NCI-H2029 treated with DMSO at 0.1 percent for 48 hours (cell line): Measurements from ENCODE around the gene RET.
"Not testable (repeated sequence)": the region's sequence is repeated elsewhere in the genome, so short reads cannot be mapped to it uniquely, and the experiment has no call there.

Source experiments
- DNase-seq: peaks from one replicate; lab custom pipeline; 2025; lab: John Stamatoyannopoulos, UW

The RET gene

GRCh38 chr10:43136432-43136831 is 59.6 kb downstream of the RET start:
- DNase-seq = no peak

DNA sequence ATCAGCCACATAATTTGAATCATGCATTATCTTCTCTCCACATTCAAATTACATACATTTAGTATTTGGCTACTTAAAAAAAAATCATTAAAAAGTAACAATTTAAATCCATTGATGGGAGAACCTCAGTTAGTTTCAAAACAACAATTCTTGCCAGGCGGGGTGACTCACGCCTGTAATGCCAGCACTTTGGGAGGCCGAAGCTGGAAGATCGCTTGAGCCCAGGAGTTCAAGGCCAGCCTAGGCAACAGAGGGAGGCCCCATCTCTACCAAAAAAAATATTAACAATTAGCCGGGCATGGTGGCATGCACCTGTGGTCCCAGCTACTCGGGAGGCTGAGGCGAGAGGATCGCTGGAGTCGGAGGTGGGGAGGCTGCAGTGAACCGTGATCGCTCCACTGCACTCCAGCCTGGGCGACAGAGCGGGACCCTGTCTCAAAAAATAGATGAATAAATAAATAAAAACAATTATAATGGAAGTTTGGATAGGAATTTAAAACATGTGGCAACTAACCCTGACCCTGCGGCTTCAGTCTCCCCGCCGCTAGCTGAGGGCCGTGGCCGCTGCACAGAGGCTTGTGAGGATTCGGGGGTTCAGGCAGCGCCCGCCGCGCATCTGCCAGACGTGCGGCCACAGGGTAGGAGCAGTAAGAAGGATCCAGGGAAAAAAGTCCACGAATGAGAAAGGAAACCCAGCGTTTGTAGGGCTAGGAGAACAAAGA is 60.3 kb downstream of the RET start:
- no peak for DNase-seq

DNA sequence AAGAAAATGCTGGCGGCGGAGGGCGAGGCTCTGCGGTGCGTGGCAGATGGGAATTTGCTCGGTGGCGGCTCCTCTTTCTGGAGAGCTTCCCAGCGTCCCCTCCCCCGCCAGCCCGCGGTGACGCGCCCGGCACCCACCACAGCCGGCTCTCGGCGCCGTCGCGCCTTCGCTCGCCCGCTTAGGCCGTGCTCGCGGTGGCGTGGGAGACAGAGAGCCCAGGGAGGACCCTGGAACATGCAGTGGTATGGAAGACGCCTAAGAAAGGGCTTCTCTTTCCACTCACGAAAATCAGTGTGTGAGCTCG is 60.8 kb downstream of the RET start:
- DNase-seq = no peak

GRCh38 chr10:43138021-43138756 is 61.3 kb downstream of the RET start, which contains the start of gene CSGALNACT2:
Gene CSGALNACT2, plus strand, starts transcription at chr10:43138445. Its CDS starts 16,705 bp downstream, at chr10:43155150.
- peak; percentile 32 for DNase-seq

GRCh38 chr10:43138757-43139241 is 61.9 kb downstream of the RET start:
- DNase-seq = no peak

GRCh38 chr10:43141421-43141820 is 64.6 kb downstream of the RET start:
- DNase-seq = no peak

GRCh38 chr10:43145311-43145710 is 68.4 kb downstream of the RET start:
- no peak for DNase-seq

DNA sequence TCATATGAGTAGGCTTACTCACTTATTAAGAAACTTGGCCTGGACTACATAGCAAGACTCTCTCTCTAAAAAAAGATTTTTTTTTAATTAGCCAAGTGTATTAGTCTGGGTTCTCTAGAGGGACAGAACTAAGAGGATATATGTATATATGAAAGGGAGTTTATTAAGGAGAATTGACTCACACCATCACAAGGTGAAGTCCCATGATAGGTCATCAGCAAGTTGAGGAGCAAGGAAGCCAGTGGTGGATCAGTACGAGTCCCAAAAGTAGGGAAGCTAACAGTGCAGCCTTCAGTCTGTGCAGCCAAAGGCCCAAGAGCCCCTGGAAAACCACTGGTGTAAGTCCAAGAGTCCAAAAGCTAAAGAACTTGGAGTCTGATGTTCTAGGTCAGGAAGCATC is 69.1 kb downstream of the RET start:
- not testable (repeated sequence) for DNase-seq

DNA sequence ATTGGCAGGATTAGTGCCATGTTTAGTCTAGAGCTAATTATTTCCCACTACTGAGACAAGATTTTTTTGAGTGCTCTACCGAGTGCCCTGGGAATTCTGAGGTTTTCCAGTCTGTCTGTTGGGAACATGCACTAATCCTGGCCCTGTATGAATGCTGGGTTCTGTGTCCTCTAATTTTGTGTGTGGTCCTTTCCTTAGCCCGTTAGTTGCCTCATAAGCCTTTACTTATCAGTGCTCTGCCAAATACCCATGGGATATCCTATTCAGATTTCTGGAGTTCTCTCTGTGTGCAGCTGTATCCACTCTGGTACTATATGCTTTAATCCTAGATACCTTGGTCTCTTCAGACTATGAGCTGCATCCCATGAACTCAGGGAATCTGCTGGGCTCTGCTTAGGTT is 74.5 kb downstream of the RET start:
- no peak for DNase-seq

DNA sequence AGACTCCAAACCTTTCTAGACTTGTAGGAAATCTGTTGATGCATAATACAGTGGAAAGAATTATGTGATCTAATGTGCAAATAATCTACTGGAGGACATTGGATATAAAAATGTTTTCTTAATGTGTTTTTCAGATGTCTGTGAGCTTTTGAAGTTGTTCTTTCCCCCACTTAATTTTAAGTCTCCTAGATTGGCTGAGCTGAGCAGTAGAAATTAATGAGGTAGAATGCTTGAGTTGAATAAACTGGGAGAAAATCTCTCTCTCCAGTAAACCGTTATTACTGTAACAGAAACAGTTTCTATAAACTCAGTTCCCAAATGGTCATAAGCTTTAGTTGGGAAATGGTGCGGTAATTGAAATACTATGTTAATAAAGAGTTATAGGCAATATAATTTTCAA is 77.0 kb downstream of the RET start:
- DNase-seq = no peak

GRCh38 chr10:43155221-43155620 is 78.4 kb downstream of the RET start:
- no peak for DNase-seq

DNA sequence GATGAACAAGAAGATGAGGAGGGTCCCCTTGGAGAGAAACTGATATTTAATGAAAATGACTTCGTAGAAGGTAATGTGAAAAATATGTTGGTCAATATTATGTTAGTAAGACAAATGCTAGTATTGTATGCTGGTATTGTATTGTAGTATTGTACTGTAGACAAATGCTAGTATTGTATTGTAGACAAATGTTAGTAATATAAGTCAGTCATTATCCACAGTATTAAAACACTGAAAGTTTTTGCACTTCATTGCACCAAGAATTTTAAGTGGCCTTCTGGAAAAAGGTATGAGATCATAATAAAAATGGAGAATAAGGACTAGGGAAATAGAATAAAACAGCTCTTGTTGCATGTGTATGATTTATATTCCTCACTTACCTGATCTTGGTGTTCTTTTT is 78.9 kb downstream of the RET start:
- DNase-seq = no peak

DNA sequence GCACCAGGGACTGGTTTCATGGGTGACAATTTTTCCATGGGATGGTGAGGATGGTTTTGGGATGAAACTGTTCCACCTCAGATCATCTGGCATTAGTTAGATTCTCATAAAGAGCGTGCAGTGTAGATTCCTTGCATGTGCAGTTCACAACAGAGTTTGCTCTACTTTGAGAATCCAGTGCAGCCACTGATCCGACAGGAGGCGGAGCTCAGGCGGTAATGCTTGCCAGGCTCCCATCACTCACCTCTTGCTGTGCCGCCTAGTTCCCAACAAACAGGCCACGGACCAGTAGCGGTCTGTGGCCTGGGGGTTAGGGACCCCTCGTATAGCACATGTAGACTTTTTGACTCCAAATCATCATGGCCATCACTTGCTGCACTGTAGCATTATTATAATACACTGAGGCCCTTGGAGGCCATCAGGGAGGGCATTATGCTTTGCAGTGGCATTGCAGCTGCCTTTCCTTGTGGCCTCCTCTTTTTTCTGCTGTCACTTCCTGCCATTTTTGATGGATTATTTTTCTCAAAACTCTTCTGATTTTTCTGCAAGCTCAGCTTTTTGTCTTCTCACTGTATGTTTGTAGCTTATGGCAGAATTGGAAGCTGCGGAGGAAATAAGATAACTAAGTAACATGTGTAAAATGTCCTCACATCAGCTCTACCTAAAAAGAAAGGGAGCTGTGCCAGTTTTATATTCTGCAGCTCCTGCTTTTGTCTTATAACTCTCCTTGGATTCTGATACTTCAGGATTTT is 79.9 kb downstream of the RET start:
- DNase-seq = no peak

GRCh38 chr10:43158636-43159035 is 81.8 kb downstream of the RET start:
- no peak for DNase-seq

GRCh38 chr10:43160046-43160920 is 83.4 kb downstream of the RET start:
- DNase-seq = no peak

- no peak for DNase-seq
These were observed 84.0 kb downstream of the RET start for GRCh38 chr10:43160921-43161255.

DNA sequence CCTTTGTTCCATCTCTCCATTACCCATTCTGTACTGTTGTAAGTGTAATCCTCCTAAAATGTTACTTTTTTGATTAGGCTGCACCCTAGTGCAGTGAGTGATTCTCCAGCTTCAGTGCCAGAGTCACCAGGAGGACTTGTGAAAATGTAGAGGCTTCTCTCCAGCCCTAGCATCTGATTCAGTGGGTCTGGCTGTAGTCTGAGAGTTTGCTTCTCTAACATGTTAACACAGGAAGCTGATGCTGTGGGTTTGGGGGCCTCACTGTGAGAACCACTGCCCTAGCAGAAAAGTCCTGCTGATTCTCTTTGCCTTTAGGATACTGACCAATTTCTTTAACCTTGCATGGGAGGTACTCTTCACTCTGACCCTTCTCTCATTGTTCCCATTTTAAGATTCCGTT is 85.7 kb downstream of the RET start:
- DNase-seq = no peak

DNA sequence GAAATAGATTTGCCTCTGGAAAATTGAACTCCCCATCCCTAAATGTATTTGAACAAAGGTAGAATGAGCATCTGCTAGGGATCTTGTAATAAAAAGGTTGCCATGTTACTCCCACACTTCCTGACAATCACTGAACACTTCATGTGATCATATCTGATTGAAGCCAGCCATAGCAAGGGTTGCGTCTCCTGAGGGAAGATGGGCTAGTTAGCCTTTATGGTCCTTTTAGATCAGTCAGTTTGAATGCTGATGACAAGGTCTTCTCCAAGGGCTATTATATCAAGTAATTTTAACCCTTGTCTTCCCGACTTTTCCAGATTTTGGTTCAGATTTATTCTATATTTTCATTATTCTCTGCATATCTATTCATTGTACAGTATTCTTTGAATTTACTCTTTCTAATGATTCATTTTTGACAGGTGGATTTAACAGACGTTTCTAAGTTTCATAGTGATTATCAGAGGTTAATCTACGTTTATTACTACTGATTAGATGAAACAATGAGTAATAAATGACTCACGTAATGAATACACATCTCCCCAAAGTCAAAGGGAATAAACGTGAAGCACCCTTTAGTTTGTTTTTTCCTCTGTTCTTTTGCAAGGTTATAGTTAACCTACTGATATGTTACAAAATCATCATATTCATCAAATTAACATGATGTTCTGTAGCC is 89.5 kb downstream of the RET start:
- DNase-seq = no peak

DNA sequence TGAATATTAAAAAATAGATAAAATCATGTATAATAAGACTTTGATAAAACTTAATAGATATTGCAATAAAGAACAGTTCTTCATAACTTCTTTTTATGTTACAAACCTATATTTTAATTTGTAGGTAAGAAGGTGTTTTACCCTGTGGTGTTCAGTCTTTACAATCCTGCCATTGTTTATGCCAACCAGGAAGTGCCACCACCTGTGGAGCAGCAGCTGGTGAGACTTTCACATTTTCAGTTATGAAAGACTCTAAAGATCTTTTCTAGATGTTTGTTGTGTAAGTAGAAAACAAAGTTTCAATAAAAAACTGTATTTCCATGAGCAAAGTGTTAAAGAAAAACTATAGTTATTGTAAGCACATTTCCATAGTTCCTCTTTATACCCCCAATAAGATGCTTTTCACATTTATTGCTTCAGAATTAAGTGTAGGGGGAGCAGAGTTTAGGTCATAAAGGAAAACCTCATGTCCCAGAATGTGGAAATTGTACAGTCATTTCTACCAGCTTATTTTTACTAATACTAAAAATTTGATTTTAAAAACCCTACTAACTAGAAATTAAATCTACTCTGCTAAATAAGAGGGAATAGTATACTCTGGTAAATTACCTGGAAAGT is 90.1 kb downstream of the RET start:
- no peak for DNase-seq

- no peak for DNase-seq
These were observed 90.6 kb downstream of the RET start for GRCh38 chr10:43167498-43167889.

GRCh38 chr10:43170491-43170890 is 93.6 kb downstream of the RET start:
- DNase-seq = no peak
